ENCODE results near the gene SIRPD.

GRCh38 chr20:1528811-1529210, 28.7 kb downstream of the SIRPD start:
- TF ChIP-seq ZBTB7A (IDR thresholded peaks at IDR 0.05; ENCODE audit: low read depth) (no peak), MAX (IDR thresholded peaks at IDR 0.05) (no peak), EP300 (IDR thresholded peaks at IDR 0.05; ENCODE audit: borderline replicate concordance) (no peak), REST (IDR thresholded peaks at IDR 0.05; ENCODE audit: low read depth) (no peak), YY1 (IDR thresholded peaks at IDR 0.05; ENCODE audit: low read depth) (no peak), TAF1 (IDR thresholded peaks at IDR 0.05; ENCODE audit: low read depth) (no peak), TEAD4 (IDR thresholded peaks at IDR 0.05) (no peak), RAD21 (IDR thresholded peaks at IDR 0.05; ENCODE audit: low read depth) (no peak), CEBPB (IDR thresholded peaks at IDR 0.05) (no peak), EGR1 (IDR thresholded peaks at IDR 0.05) (no peak), NFIC (IDR thresholded peaks at IDR 0.05) (no peak), FOXM1 (IDR thresholded peaks at IDR 0.05; ENCODE audit: borderline replicate concordance, low read depth) (no peak), TCF12 (IDR thresholded peaks at IDR 0.05; ENCODE audit: low read depth) (no peak), CREB1 (IDR thresholded peaks at IDR 0.05; ENCODE audit: low read depth) (no peak)

Measured in Ishikawa (cell line).